PFSK-1 (cell line): ENCODE measurements around the gene SERTM1.

Source experiments
- FOXP2 ChIP-seq: optimal IDR thresholded peaks from 2 replicates; pipeline ENCODE3; 2011; ENCODE audit warnings: borderline replicate concordance, control low read depth, inconsistent platforms; ENCODE audit not compliant: insufficient read depth; ENCODE audit errors: extremely low read length, extremely low read depth
- POLR2AphosphoS5 ChIP-seq: IDR thresholded peaks from 2 replicates; pipeline ENCODE4 v1.6.1; 2012; ENCODE audit warnings: low read depth, mild to moderate bottlenecking, control low read depth, low read length, moderate library complexity
- SIN3A ChIP-seq: IDR thresholded peaks from 2 replicates; pipeline ENCODE4 v1.6.1; 2012; ENCODE audit warnings: mild to moderate bottlenecking, low read length, moderate library complexity, borderline replicate concordance; ENCODE audit not compliant: insufficient read depth
- TAF1 ChIP-seq: IDR thresholded peaks from 2 replicates; pipeline ENCODE4 v1.6.1; 2012; ENCODE audit warnings: low read length, control low read depth, borderline replicate concordance; ENCODE audit not compliant: insufficient read depth
- TF ChIP-seq, protein P1 (sequence below), 2 experiments: IDR thresholded peaks; 2 replicates each; pipeline versions ENCODE4 v1.6.1 to v1.8.0; 2011 to 2012; ENCODE audit warnings: low read depth in 2 of 2, low read length in 2 of 2, control low read depth in 1 of 2, inconsistent platforms in 1 of 2, mild to moderate bottlenecking in 1 of 2, moderate library complexity in 1 of 2; ENCODE audit not compliant: insufficient read depth in 1 of 2

SERTM1 gene

DNA sequence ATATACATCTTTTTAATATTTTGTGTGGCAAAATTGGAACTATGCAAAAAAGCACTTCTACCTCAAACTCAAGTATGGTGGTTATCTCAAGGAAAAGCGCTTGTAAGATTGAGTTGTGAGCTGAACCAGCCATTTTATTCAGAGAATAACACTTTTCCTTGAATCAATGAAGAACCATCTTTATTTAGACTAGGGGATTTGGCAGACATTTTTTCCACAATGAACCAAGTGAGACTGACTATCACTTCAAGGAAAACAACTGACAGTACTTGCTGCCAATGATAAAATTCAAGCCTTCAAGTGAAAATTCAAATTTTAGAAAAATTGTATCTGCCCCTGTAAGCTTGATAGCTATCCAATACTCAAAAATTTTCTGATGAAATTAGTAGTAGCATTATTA lies 23.2 kb upstream of the SERTM1 start:
- TF ChIP-seq TAF1 (no peak), FOXP2 (no peak), SIN3A (no peak), POLR2AphosphoS5 (no peak)
- TF ChIP-seq, protein P1, sequence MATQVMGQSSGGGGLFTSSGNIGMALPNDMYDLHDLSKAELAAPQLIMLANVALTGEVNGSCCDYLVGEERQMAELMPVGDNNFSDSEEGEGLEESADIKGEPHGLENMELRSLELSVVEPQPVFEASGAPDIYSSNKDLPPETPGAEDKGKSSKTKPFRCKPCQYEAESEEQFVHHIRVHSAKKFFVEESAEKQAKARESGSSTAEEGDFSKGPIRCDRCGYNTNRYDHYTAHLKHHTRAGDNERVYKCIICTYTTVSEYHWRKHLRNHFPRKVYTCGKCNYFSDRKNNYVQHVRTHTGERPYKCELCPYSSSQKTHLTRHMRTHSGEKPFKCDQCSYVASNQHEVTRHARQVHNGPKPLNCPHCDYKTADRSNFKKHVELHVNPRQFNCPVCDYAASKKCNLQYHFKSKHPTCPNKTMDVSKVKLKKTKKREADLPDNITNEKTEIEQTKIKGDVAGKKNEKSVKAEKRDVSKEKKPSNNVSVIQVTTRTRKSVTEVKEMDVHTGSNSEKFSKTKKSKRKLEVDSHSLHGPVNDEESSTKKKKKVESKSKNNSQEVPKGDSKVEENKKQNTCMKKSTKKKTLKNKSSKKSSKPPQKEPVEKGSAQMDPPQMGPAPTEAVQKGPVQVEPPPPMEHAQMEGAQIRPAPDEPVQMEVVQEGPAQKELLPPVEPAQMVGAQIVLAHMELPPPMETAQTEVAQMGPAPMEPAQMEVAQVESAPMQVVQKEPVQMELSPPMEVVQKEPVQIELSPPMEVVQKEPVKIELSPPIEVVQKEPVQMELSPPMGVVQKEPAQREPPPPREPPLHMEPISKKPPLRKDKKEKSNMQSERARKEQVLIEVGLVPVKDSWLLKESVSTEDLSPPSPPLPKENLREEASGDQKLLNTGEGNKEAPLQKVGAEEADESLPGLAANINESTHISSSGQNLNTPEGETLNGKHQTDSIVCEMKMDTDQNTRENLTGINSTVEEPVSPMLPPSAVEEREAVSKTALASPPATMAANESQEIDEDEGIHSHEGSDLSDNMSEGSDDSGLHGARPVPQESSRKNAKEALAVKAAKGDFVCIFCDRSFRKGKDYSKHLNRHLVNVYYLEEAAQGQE (IDR thresholded peaks at IDR 0.05; ENCODE audit: insufficient read depth in 1 of 2, low read depth in 2 of 2, low read length in 2 of 2) = no peak

DNA sequence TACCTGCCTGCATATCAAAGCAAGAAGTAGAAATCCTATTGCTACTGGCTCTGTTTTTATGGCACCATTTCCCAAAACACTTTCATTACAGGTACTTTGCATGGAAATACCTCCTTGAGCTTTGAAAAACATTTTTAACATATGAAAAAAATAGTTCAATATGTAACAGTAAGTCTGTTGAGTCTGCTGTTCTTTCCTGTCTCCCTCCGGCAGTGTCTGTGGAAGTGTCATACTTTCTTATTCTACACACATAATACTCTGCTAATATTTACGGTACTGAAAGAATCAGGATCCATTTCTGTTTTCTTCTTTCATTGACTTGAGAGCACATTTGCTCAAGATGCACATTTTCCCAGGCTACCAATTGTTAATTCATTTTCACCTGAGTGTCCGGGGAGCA lies 8.2 kb upstream of the SERTM1 start:
- TF ChIP-seq POLR2AphosphoS5 (no peak), SIN3A (no peak)

DNA sequence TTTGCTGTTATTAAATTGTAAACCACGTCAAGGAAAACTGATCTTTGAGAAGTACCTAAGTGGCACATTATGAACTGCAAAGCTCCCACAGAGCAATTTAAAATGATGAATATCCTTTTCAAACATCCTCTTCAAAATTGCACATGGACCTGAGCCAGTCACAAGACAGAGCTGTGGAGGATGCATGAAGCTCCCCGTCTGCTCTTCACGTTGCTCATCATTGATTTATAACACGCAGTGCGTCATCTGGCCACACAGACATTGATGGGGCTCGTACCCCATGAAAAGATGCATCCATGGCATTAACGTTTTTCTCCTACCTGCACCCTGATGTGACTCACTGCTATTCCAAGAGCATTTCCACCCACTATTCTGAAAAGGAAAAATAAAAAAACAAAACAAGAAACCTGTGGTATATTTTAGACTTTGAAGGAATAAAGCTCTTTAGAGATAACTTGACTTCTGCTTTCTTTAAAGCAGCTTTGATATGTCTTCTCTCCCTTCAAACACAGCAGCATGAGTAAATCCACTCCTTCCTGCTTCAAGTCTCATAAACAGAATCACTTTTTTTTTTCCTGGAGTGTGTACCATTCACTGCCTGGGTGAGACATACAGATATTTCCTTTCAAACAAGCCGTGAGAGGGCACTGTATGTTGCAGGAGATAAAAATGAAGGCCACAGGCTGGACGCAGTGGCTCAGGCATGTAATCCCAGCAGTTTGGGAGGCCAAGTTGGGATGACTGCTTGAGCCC lies 7.2 kb upstream of the SERTM1 start:
- TF ChIP-seq FOXP2 = no peak
- TF ChIP-seq, protein P1 (IDR thresholded peaks at IDR 0.05; ENCODE audit: insufficient read depth in 1 of 2, low read depth in 2 of 2, low read length in 2 of 2) = no peak
- no peak for TF ChIP-seq TAF1
- no peak for TF ChIP-seq POLR2AphosphoS5
- no peak for TF ChIP-seq SIN3A

DNA sequence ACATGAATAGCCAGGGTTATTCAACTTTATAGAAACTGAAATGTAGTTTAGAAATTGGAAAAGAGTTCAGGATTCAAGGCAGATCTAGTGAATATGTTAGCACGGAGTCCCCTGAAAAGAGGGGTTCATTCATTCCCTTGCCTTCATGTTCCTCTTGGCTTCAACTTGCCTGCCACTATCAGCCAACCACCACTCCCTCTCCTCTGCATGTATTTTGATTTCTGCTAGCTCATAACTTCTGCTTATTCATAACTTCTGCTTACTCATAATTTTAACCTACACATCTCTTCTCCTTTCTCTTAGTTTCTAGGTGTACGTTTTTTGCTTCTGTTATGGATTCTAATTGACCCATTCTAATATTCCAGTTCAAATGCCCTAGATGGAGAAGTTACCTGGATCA lies 5.5 kb upstream of the SERTM1 start:
- TF ChIP-seq FOXP2 (no peak), POLR2AphosphoS5 (no peak), TAF1 (no peak), SIN3A (no peak)
- TF ChIP-seq, protein P1 (IDR thresholded peaks at IDR 0.05; ENCODE audit: insufficient read depth in 1 of 2, low read depth in 2 of 2, low read length in 2 of 2) = no peak

DNA sequence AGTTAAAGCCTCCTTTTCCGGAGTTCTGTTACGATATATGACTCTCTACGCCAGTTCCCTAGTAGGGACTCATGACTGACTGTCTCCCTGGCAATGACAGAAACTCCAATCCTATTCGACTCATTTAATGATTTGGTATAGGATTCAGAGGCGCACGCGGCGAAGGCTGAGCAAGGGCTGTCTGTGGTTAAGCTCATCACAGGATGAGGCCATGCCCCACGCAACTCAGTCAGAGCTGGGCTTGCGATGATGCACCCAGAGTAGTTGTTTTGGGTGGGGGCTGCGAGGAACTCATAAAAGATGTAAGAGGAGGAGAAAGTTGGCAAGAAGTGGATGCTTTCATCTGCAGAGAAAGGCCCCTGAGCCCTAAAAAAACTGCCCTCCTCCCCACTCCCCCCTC lies 468 bp upstream of the SERTM1 start:
- TF ChIP-seq POLR2AphosphoS5 = no peak

DNA sequence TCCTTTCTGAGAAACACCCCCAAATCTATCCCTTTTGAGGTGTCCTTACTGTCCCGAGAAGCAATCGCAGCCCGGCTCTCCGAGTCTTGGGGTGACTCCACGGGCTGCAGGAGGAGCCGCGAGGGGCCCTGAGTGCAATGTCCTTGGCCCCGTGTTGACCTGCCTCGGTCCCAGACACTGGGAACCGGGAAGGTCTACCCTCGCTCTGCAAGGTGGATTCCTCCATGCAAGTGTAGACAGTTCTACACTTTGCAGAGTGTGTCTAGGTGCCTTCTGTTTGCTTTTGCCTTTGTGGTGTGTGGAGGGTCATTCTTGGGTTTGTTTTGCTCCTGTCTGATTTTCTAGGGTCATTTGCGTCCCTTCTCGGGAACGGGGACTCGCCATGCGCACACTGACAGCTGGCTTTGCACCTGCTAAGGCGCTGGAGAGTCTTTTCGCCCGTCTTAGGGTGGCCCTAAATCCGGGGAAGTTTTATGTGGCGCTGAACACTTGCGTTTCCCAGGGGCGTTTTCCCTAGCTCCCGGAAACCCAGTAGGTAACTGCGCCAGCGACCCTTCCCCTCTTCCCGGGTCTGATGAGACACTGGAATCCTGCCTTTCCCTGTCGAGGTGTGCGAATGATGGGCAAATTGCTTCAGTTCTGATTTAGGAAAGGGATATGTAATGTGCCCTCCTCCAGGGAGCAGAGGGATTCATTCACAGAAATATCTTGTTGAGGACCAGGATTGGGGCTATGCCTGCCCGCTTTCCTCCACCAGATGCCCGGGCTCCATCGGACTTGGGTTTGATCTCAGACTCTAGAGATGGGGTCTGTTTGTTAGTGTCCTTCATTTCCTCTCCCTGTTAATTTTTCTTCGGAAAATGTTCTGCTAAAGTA lies 755 bp downstream of the SERTM1 start:
- TF ChIP-seq, protein P1 (IDR thresholded peaks at IDR 0.05; ENCODE audit: insufficient read depth in 1 of 2, low read depth in 2 of 2, low read length in 2 of 2) = no peak
- no peak for TF ChIP-seq TAF1
- TF ChIP-seq POLR2AphosphoS5 = no peak
- no peak for TF ChIP-seq SIN3A
- no peak for TF ChIP-seq FOXP2
